Duodenal mucosa (tissue), 2 donors: ENCODE measurements around the gene ADSS2.
"Not testable (repeated sequence)": the region's sequence is repeated elsewhere in the genome, so short reads cannot be mapped to it uniquely, and the experiment has no call there.

Source experiments
- H3K27ac ChIP-seq: one replicate; pipeline ENCODE4 v1.7.0; 2013; ENCODE audit warnings: low read depth, low read length
- H3K27me3 ChIP-seq, 2 donors: one replicate each; pipeline ENCODE4 v1.7.0; 2013; ENCODE audit warnings: low read length in 2 of 2, control low read depth in 1 of 2; ENCODE audit not compliant: insufficient read depth in 2 of 2, control insufficient read depth in 1 of 2
- H3K36me3 ChIP-seq, 2 donors: one replicate each; pipeline ENCODE4 v1.7.0; 2013; ENCODE audit warnings: low read length in 2 of 2, control low read depth in 1 of 2; ENCODE audit not compliant: insufficient read depth in 2 of 2, control insufficient read depth in 1 of 2
- H3K4me1 ChIP-seq, 2 donors: one replicate each; pipeline ENCODE4 v1.7.0; 2013; ENCODE audit warnings: low read length in 2 of 2, control low read depth in 1 of 2; ENCODE audit not compliant: insufficient read depth in 2 of 2, control insufficient read depth in 1 of 2
- H3K4me3 ChIP-seq, 2 donors: one replicate each; pipeline ENCODE4 v1.7.0; 2013; ENCODE audit warnings: low read length in 2 of 2, low read depth in 1 of 2
- H3K9ac ChIP-seq, 2 donors: one replicate each; pipeline ENCODE4 v1.7.0; 2013; ENCODE audit warnings: low read length in 2 of 2, low read depth in 1 of 2
- H3K9me3 ChIP-seq, 2 donors: one replicate each; pipeline ENCODE4 v1.7.0; 2013; ENCODE audit warnings: low read length in 2 of 2, control low read depth in 1 of 2; ENCODE audit not compliant: control insufficient read depth in 1 of 2

Gene ADSS2

DNA sequence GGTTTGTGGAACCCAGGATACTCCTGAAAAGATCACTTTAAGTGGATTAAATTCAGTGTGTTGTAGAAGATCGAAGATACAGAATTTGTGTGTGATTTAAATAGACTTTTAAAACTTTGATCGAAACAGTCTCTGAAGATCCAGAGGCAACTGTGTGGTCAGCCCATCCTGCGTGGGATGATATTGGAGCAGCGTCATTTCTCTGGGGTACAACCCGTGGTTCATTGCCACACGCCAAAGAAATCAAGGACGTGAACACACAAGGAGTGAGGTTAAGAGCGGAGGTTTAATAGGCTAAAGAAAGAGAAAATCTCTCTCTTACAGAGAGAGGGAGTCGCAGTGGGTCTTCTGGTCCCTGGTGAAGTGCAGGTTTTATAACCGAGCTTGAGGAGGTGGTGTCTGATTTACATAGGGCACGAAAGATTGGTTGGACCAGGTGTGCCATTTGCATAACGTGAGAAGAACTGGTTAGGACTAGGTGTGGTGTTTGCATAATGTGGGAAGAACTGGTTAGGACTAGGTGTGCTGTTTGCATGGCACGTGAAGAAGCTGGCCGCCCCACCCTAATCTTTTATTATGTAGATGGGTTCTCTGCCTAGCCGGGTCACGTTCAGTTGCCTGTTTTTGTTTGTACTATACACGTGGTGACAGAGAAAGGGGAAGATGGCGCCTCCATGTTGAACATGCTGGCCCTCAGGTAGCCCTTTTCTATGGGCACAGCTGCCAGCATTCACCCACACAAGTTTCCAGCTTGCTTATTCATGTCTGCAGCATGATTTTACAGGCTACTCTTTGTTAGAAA is 82.3 kb downstream of the ADSS2 start:
- no peak overlapping the region for H3K4me3 ChIP-seq
- H3K27me3 ChIP-seq, result no peaks in the 10 kb centered on the region
- no peak overlapping the region for H3K9ac ChIP-seq
- H3K9me3 ChIP-seq, result peaks cover 0 to 5% of the 10 kb centered on the region in 2 donors
- no peaks in the 10 kb centered on the region for H3K36me3 ChIP-seq
- H3K27ac ChIP-seq, result no peak overlapping the region
- no peaks in the 10 kb centered on the region for H3K4me1 ChIP-seq

DNA sequence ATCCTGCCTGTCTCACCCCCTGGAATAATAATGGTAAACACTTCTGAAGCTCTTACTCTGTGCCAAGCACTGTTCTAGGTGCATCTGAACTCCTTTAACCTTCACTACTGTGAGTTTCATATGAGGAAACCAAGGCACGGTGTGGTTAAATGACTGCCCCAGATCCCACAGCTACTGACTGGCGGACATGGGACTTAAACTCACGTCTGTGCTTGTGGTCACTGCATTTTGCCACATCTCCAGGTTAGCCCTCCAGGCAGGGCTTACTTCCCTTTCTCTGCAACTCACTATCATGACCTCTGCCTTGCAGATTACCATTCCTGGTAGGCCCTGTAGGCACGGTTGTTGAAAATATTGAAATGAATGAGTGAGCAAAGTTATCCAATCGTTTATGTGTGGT is 83.4 kb downstream of the ADSS2 start:
- no peak overlapping the region for H3K4me3 ChIP-seq
- H3K9ac ChIP-seq, result no peak overlapping the region
- no peaks in the 10 kb centered on the region for H3K4me1 ChIP-seq
- no peaks in the 10 kb centered on the region for H3K27me3 ChIP-seq
- H3K9me3 ChIP-seq, result peaks cover 0 to 5% of the 10 kb centered on the region in 2 donors
- no peaks in the 10 kb centered on the region for H3K36me3 ChIP-seq
- no peak overlapping the region for H3K27ac ChIP-seq

DNA sequence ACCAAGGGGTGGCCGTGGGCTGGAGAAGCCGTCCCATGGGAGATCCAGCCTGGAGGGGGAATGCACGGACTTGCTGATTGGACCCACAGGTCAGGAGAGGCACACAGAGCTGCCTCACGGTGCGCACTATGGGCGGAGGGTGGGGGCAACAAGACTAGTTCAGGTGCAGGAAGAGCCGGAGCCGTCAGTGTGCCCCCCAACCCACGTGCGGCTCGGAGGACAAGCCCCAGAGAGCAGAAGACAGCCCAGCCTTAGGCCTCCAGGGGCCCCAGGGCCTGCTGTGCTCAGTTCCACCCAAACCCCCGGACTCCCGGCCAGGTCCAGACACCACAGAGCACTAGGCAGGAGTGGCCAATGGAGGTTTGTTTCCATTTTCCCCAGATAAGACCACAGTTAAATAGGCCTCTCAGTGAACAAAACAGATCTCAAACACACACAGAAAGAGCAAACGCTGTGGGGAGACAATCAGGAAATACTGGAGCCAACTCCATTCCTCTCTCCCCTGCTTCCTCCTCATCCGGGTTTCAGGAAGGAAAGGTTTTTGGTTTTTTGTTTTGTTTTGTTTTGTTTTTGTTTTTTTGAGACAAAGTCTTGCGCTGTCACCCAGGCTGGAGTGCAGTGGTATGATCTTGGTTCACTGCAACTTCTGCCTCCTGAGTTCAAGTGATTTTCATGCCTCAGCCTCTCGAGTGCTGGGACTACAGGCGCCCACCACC is 84.2 kb downstream of the ADSS2 start:
- H3K4me1 ChIP-seq, result no peaks in the 10 kb centered on the region
- no peak overlapping the region for H3K27ac ChIP-seq
- H3K9me3 ChIP-seq, result peaks cover 0 to 5% of the 10 kb centered on the region in 2 donors
- H3K36me3 ChIP-seq, result no peaks in the 10 kb centered on the region
- no peaks in the 10 kb centered on the region for H3K27me3 ChIP-seq
- no peak overlapping the region for H3K4me3 ChIP-seq
- H3K9ac ChIP-seq, result no peak overlapping the region

DNA sequence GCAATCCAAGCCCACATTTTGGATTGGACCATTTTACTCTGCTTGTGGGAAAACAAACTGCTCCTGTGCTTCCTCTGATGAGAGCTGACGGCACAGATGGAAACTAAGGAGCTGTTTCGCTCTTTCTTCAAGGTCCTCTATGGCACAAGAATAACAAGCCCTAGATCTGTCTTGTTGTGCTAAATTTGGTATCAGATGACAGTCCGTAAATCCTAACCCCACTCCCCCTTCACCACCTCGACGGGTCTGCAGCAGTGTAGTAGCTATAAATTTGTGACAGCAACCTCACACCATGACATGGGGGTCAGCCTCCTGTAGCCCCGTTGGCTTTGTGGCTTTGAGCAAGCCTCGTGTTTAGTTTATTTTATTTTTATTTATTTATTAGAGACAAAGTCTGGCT is 85.9 kb downstream of the ADSS2 start:
- Histone ChIP-seq H3K9ac (no peak overlapping the region), H3K36me3 (no peaks in the 10 kb centered on the region), H3K4me1 (no peaks in the 10 kb centered on the region), H3K4me3 (no peak overlapping the region), H3K9me3 (peaks cover 0 to 5% of the 10 kb centered on the region in 2 donors), H3K27me3 (no peaks in the 10 kb centered on the region), H3K27ac (no peak overlapping the region)

DNA sequence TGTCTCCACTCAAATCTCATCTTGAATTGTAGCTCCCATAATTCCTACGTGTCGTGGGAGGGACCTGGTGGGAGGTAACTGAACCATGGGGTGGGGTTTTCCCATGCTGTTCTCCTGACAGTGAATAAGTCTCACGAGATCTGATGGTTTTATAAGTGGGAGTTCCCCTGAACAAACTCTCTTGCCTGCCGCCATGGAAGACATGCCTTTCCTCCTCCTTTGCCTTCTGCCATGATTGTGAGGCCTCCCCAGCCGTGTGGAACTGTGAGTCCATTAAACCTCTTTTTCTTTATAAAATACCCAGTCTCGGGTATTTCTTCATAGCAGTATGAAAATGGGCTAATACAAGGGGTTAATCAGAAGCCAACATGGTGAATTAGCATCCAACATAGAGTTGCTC is 86.4 kb downstream of the ADSS2 start:
- H3K27me3 ChIP-seq, H3K4me1 ChIP-seq, H3K9ac ChIP-seq, H3K9me3 ChIP-seq, H3K36me3 ChIP-seq, H3K4me3 ChIP-seq, H3K27ac ChIP-seq: not testable (repeated sequence)

DNA sequence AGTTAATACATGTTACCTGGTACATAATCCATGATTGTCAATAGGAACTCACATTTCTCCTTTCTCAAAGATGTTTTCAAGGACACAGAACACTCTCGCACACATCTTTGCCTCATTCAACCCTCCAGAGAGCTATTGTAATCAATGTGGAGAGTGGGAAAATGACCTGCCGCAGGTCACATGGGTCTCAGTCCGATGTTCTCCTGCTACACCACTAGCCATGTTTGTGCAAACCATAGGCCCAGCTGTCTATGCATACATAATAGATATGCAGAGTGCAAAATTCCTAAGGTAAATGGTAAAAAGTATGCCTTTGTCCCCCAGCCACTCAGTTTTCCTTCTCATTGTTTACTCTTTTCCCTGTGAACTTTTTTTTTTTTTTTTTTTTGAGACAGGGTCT is 89.2 kb downstream of the ADSS2 start:
- Histone ChIP-seq H3K27me3 (no peaks in the 10 kb centered on the region), H3K4me3 (no peak overlapping the region), H3K9ac (no peak overlapping the region), H3K36me3 (no peaks in the 10 kb centered on the region), H3K27ac (no peak overlapping the region), H3K4me1 (no peaks in the 10 kb centered on the region), H3K9me3 (peaks cover 0 to 5% of the 10 kb centered on the region in 2 donors)

DNA sequence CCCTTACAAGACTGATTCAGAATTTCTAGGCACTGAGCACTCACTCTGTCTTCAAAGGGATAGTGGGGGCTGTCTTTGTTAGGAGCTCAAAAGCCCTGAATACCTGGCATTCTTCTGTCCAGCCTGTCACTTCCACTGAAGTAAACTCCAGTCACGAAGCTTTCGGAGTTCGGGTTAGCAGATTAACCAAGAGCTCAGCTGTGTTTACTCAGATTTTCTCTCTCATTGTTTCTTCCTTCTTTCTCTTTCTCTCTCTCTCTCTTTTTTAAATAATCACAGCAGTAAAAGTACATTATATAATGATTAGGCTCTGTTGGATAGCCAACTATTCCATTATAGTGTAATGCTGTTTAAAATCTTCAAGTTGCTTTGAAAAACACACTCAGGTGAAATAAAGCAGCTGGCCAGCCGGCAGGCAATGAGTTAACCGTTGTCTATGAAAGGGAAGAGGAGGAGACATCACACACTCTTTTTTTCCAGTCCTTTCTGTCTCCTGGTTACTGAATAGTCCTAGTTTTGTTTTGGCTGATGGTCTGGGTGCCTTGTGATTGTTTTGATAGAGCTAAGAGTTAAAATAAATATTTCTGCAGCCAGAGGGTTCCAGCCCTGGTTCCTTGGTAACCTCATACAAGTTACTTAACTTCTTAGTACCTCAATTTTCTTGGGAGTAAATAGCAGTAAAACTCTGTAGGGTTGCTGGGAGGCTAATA is 89.8 kb downstream of the ADSS2 start:
- Histone ChIP-seq H3K4me1 (no peaks in the 10 kb centered on the region), H3K36me3 (no peaks in the 10 kb centered on the region), H3K9me3 (peaks cover 0 to 5% of the 10 kb centered on the region in 2 donors), H3K27ac (peak overlapping the region; percentile 32), H3K9ac (no peak overlapping the region), H3K4me3 (no peak overlapping the region), H3K27me3 (no peaks in the 10 kb centered on the region)
